HUES6 (cell line): ENCODE data around the gene SVEP1.
A peak's percentile ranks its signal among the peaks of the same experiment; 100 is the strongest.

Source experiments
- H3K27ac ChIP-seq: 2 replicates; pipeline ENCODE4 v1.7.0; 2013; ENCODE audit warnings: low read depth, mild to moderate bottlenecking, low read length, inconsistent platforms
- H3K27me3 ChIP-seq: 2 replicates; pipeline ENCODE4 v1.6.1; 2013; ENCODE audit warnings: low read length; ENCODE audit not compliant: control insufficient read depth, insufficient read depth
- H3K36me3 ChIP-seq: 2 replicates; pipeline ENCODE4 v1.6.1; 2013; ENCODE audit warnings: low read length; ENCODE audit not compliant: control insufficient read depth, insufficient read depth
- H3K4me1 ChIP-seq: 2 replicates; pipeline ENCODE4 v1.6.1; 2013; ENCODE audit warnings: low read length; ENCODE audit not compliant: control insufficient read depth, insufficient read depth
- H3K4me3 ChIP-seq: 2 replicates; pipeline ENCODE4 v1.5.1; 2013; ENCODE audit warnings: low read depth, low read length
- H3K9ac ChIP-seq: one replicate; pipeline ENCODE4 v1.6.1; 2013; ENCODE audit warnings: mild to moderate bottlenecking, low read length
- H3K9me3 ChIP-seq: 2 replicates; pipeline ENCODE4 v1.6.1; 2013; ENCODE audit warnings: low read depth, low read length; ENCODE audit not compliant: control insufficient read depth, insufficient read depth

Gene SVEP1

GRCh38 chr9:110323818-110324217 is 255.7 kb downstream of the SVEP1 start:
- Histone ChIP-seq H3K9ac (no peak overlapping the region), H3K27ac (no peak overlapping the region), H3K36me3 (no peaks in the 10 kb centered on the region), H3K4me1 (no peaks in the 10 kb centered on the region), H3K9me3 (no peaks in the 10 kb centered on the region), H3K27me3 (no peaks in the 10 kb centered on the region), H3K4me3 (no peak overlapping the region)

GRCh38 chr9:110320651-110321445 is 258.7 kb downstream of the SVEP1 start:
- peaks cover 12% of the 10 kb centered on the region for H3K4me1 ChIP-seq
- H3K9me3 ChIP-seq = no peaks in the 10 kb centered on the region
- no peak overlapping the region for H3K27ac ChIP-seq
- H3K9ac ChIP-seq = no peak overlapping the region
- no peaks in the 10 kb centered on the region for H3K36me3 ChIP-seq
- no peaks in the 10 kb centered on the region for H3K27me3 ChIP-seq
- H3K4me3 ChIP-seq = no peak overlapping the region

GRCh38 chr9:110319781-110320492 is 259.6 kb downstream of the SVEP1 start:
- Histone ChIP-seq H3K4me1 (peaks cover 12% of the 10 kb centered on the region), H3K36me3 (no peaks in the 10 kb centered on the region), H3K27ac (no peak overlapping the region), H3K9ac (no peak overlapping the region), H3K4me3 (no peak overlapping the region), H3K27me3 (no peaks in the 10 kb centered on the region), H3K9me3 (no peaks in the 10 kb centered on the region)

- H3K9ac ChIP-seq = no peak overlapping the region
- H3K9me3 ChIP-seq = no peaks in the 10 kb centered on the region
- peaks cover 12% of the 10 kb centered on the region for H3K4me1 ChIP-seq
- no peaks in the 10 kb centered on the region for H3K27me3 ChIP-seq
- no peak overlapping the region for H3K27ac ChIP-seq
- no peaks in the 10 kb centered on the region for H3K36me3 ChIP-seq
- H3K4me3 ChIP-seq = no peak overlapping the region
These were observed 261.6 kb downstream of the SVEP1 start for GRCh38 chr9:110317911-110318310.

- H3K9me3 ChIP-seq = 0 out of 2 replicates have a peak, but pooled peaks cover 3% of the 10 kb centered on the region
- H3K4me1 ChIP-seq = peaks cover 12% of the 10 kb centered on the region
- H3K9ac ChIP-seq = no peak overlapping the region
- H3K36me3 ChIP-seq = no peaks in the 10 kb centered on the region
- H3K4me3 ChIP-seq = peak overlapping the region; percentile 31; the same call in 1 of the 2 replicates
- H3K27ac ChIP-seq = 0 out of 2 replicates have a peak overlapping the region, but pooled peaks have one; percentile 34
- no peaks in the 10 kb centered on the region for H3K27me3 ChIP-seq
These were observed 263.1 kb downstream of the SVEP1 start for GRCh38 chr9:110316261-110317075.
